Stimulated activated CD4-positive, alpha-beta T cell treated with anti-CD3 and anti-CD28 coated beads, Interleukin-12 subunit alpha, Interleukin-12 subunit beta, amount 100 ng/mL, for 4 hours (primary cell): ENCODE data around the gene SPACA7.

Experiments
- DNase-seq: peaks from one replicate; pipeline ENCODE4 v3.0.0-alpha.2; 2020

Gene SPACA7

DNA sequence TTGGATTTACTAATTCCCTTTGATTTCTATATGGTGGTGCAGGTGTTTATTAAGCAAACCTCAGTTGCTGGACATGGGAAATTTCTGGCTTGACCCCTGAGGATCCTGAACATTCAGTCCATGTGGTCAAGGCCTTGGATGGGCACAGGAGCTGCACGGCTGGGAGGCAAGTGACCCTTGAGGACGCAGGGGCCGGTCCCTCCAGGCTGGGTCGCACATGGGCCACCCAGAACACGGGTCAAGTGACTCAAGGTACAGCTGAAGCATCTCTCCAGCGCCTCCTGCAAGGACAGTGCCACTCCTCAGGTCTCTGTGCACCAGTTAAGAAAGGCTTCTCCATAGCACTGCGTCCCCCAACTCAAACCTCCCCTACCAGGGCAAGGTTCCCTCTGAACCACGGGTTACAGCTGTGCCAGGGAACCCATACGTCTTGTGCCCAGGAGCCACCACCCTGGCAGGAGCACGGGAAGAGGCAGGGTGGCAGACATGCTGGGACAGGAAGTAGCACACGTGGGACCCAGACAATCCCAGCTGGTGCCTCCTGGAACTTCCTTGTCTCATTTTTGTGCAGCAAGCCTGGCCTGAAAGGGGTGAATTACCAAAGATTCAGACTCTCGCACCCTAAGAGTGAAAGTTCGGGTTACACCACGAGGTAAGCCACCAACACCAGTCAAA, 93.1 kb downstream of the SPACA7 start:
- DNase-seq, result no peak

DNA sequence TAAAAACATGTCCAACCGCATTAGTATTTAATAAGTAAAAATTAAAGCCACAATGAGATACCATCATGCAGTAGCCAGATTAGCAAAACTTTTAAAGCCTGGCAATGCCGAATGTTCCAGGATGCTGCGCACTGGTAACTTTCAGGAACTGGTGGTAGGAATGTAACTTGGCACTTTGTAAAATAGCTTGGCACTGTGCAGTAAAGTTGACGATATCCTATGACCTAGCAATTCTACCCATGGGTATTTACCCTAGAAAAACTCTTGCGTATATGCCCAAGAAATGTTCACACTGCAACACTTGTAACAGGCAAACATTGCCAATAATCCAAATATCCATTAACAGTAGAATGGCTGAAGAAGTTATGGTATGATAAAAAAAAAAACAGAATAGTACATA, 97.7 kb downstream of the SPACA7 start:
- no peak for DNase-seq

DNA sequence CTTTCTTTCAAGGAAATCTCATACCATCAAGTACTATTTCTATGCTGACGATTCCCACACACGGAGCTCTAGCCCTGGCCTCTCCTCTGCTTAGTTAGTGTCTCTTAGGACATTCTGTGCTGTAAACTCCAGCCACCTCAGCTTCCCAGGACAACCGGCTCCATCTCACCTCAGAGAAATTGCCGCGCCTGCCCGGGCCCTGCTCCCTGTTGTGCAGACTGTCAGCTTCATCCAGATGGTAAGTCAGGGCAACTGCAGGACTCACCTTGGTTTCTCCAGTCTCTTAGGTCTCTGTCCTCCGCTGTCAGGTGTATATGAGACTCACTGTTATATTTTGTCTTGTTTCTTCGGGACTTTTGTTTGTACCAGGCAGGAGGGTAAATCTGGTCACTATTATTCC, 98.7 kb downstream of the SPACA7 start:
- no peak for DNase-seq

DNA sequence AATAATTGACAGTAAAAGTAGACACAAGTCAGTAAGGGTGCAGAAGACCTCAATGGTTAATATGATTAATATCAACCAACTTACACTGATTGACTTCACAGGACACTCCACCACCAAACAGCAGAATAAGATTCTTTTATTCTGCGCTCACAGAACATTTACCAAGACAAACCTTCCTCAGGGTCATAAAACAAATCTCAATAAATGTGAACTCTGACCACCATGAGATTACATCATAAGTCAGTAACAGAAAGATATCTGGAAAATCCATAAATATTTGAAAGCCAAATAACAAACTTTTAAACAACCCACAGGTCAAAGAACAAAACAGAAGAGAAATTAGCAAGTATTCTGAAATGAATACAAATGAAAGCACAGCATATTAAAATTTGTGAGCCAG, 99.7 kb downstream of the SPACA7 start:
- no peak for DNase-seq

DNA sequence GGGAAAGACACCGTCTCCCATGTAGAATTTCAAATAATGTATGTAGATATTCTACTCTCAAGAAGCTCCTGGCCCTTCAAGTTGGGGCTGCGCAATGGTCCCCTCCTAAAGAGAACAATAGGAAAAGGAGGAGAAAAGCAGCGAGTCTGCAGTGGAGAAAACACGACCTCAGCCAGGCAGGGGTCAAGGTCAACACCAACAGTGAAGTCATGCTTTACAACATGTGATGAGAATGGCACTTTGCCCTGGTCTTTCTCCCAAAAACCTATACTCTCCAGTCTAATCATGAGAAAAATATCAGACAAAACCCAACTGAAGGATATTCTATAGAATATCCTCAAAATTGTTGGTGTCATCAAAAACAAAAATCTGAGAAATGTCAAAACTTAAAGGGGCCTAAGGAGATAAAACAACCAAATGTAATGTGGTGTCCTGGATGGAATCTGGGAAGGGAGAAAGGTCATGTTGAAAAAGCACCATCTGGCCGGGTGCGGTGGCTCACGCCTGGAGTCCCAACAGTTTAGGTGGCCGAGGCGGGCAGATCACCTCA, 101.0 kb downstream of the SPACA7 start:
- no peak for DNase-seq

DNA sequence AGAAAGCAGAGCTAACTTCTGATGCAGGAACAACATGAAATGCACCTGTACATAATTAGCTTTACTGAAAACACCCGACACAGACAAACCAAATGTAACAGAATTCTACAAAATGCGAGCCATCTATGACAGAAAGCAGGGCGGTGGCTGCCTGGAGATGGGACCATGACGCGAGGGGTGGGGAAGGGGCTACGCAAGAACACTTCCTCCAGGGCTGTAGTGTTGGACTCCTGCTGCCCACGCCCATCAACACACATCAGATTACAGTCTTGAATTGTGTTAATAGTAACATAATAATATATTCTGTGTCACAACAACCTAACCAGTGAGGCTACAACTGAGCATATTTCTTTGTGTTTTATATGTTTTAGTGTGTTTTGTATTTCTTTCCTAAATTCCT, 103.2 kb downstream of the SPACA7 start:
- no peak for DNase-seq

DNA sequence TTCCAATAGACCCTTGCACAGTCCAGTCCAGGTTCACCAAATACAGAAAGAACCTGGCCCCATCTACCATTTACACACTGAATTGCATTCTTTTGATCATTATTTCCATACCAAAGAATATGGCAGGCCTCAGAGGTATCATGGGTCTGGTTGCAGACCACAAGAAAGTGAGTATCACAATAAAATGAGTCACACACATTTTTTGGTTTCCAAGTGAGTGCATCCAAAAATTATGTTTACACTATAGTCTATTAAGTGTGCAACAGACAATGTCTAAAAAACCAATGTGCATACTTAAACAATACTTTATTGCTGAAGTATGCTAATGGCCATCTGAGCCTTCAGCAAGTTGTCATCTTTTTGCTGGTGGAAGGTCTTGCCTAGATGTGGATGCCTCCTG, 105.3 kb downstream of the SPACA7 start:
- no peak for DNase-seq

DNA sequence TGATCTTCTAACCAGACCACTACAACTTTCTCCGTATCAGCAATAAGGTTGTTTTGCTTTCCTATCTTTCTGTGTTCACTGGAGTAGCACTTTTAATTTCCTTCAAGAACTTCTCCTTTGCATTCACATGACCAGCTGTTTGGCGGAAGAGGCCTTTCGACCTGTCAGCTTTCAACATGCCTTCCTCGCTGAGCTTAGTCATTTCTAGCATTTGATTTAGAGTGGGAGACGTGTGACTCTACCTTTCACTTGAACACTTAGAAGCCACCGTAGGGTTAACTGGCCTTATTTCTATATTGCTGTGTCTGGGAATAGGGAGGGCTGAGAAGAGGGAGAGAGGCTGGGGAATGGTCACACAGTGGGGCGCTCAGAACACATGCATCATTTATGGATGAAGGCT, 107.1 kb downstream of the SPACA7 start:
- DNase-seq, result no peak
